Naive B cell (primary cell): Measurements from ENCODE around the gene EEPD1. TPM values are rescaled to one million over a fixed set of nuclear protein-coding genes. Genes with fewer than 3 reads are reported as not detected.
"Not testable (repeated sequence)": the region's sequence is repeated elsewhere in the genome, so short reads cannot be mapped to it uniquely, and the experiment has no call there.

ENCODE experiments used
- ATAC-seq, 2 donors: fragments of 150-1000 bp; cut with Tn5 transposase; 2 replicates each; pipeline ENCODE4 v1.10.0; 2021; ENCODE audit warnings: low read depth in 2 of 2, mild to moderate bottlenecking in 2 of 2, moderate library complexity in 2 of 2
- DNase-seq: peaks from one replicate; pipeline ENCODE4 v3.0.0; 2022
- H3K27ac Mint-ChIP-seq, 6 donors: one replicate each; pipeline ENCODE4 v1.8.0; 2020 to 2022; ENCODE audit warnings: mild to moderate bottlenecking in 6 of 6, mixed read lengths in 6 of 6, moderate library complexity in 5 of 6, inconsistent platforms in 2 of 6
- H3K27me3 Mint-ChIP-seq, 3 donors: one replicate each; pipeline ENCODE4 v1.8.0; 2021 to 2022; ENCODE audit warnings: mixed read lengths in 3 of 3, mild to moderate bottlenecking in 1 of 3
- H3K36me3 Mint-ChIP-seq, 2 donors: one replicate each; pipeline ENCODE4 v1.8.0; 2020 to 2022; ENCODE audit warnings: mixed read lengths in 2 of 2, inconsistent platforms in 1 of 2, mild to moderate bottlenecking in 1 of 2
- H3K4me1 Mint-ChIP-seq, 3 donors: one replicate each; pipeline ENCODE4 v1.8.0; 2020 to 2022; ENCODE audit warnings: mixed read lengths in 3 of 3, inconsistent platforms in 1 of 3, mild to moderate bottlenecking in 1 of 3, moderate library complexity in 1 of 3
- H3K4me3 Mint-ChIP-seq, 8 donors: one replicate each; pipeline ENCODE4 v1.8.0; 2020 to 2022; ENCODE audit warnings: mild to moderate bottlenecking in 8 of 8, mixed read lengths in 8 of 8, moderate library complexity in 8 of 8, inconsistent platforms in 2 of 8
- H3K9me3 Mint-ChIP-seq, 7 donors: one replicate each; pipeline ENCODE4 v1.8.0; 2020 to 2022; ENCODE audit warnings: mixed read lengths in 7 of 7, mild to moderate bottlenecking in 5 of 7, inconsistent platforms in 2 of 7, moderate library complexity in 1 of 7
- polyA plus RNA-seq, 6 donors: library from polyadenylated mRNA; unstranded; fragments of 300-500 nt; fragmentation: Illumina TruSeq; gene quantifications; one replicate each; pipeline ENCODE4 v1.2.3, GENCODE V29; 2021; ENCODE audit warnings: low read depth in 6 of 6

Gene EEPD1
- polyA plus RNA-seq, 6 donors from 2014 or later = 0.18 to 0.25 (median 0.20) TPM; not detected in 3

DNA sequence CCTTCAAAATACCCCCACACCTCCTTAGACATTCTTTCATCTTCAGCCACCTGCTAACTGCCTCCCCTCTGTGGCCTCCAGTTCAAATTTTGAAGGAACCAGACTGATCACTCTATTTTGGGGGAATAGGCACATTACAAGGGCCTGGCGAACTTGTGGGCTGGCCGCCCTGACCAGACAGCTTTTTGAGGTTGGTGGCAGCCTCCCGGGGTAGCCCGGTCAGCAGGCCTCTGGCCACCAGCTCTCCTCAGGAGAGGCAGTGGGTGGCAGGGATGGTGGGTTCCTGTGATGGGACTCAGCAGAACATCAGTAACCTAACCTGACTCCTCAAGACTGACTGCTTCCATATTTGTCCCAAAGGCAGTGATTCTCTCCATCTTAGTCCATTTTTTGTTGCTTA, 17.4 kb upstream of the EEPD1 start:
- H3K9me3 Mint-ChIP-seq = peaks cover 0 to 12% (median 3%) of the 10 kb centered on the region in 7 donors
- no peak for ATAC-seq

DNA sequence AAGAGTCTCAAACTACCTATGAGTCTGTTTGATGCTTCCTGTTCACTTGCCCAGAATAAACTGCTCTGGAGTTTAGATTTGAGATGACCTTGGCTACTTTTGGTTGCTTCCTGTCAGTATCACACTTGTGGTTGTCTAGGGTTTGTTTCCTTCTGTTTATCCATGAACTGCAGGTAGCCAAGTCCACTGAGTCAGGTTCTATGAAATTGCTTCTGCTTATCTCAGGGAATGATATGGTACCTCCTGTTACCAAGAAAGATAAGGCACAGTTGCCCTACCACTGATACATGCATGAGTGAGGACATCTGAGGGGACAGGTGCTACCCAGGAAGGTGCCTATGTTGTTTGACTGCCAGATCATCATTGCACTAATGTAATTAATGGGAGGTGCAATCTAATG, 15.8 kb upstream of the EEPD1 start:
- Mint-ChIP-seq H3K36me3 (no peaks in the 10 kb centered on the region), H3K4me3 (no peak overlapping the region), H3K27ac (no peak overlapping the region), H3K27me3 (peaks cover 0 to 36% (median 7%) of the 10 kb centered on the region in 3 donors), H3K9me3 (peaks cover 0 to 18% (median 6%) of the 10 kb centered on the region in 7 donors), H3K4me1 (no peaks in the 10 kb centered on the region)
- ATAC-seq (no peak), DNase-seq (no peak)

More for the DNA sequence above, 17.4 kb upstream of the EEPD1 start:
- Mint-ChIP-seq H3K4me1 (no peaks in the 10 kb centered on the region), H3K4me3 (no peak overlapping the region), H3K27ac (no peak overlapping the region), H3K36me3 (no peaks in the 10 kb centered on the region), H3K27me3 (peaks cover 0 to 46% (median 7%) of the 10 kb centered on the region in 3 donors)
- no peak for DNase-seq

DNA sequence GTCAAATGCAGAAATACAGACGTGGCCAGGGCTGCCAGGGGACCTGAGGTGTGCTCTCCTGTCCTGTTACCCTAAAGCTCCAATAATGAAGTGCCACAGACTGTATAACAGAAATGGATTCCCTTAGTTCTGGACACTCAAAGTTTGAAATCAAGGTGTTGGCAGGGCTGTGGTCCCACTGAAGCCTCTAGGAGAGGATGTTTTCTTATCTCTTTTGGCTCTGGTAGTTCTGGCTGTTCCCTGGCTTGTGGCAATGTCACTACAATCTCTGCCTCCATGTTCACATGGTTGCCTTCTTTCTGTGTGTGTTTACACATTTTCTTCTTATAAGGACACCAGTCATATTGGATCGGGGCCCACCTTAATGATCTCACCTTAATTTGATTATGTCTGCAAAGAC, 15.3 kb upstream of the EEPD1 start:
- no peak overlapping the region for H3K4me3 Mint-ChIP-seq
- no peaks in the 10 kb centered on the region for H3K36me3 Mint-ChIP-seq
- no peak for DNase-seq
- H3K27me3 Mint-ChIP-seq = peaks cover 0 to 36% (median 7%) of the 10 kb centered on the region in 3 donors
- H3K9me3 Mint-ChIP-seq = peaks cover 0 to 18% (median 6%) of the 10 kb centered on the region in 7 donors
- no peaks in the 10 kb centered on the region for H3K4me1 Mint-ChIP-seq
- no peak for ATAC-seq
- H3K27ac Mint-ChIP-seq = no peak overlapping the region

DNA sequence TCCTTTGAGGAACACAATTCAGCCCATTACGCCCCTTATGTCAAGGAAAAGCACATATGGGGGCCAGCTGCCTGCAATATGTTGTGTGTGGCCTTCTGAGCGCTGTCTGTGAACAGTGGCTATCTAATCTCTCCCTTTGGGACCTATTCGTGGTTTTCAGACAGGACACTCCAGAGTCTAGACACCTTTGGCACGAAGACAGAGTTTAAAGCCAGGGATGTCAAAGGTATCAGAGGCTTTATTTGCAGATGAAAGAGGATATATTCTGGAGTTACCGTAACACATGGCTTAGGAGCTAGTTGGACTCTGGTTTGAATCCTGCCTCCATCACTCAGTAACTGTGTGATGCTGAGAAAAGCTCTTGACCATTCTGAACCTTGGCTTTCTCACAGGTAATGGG, 14.8 kb upstream of the EEPD1 start:
- no peak for ATAC-seq
- no peak for DNase-seq
- Mint-ChIP-seq H3K27ac (no peak overlapping the region), H3K4me3 (no peak overlapping the region), H3K36me3 (no peaks in the 10 kb centered on the region), H3K4me1 (no peaks in the 10 kb centered on the region), H3K27me3 (peaks cover 0 to 34% (median 7%) of the 10 kb centered on the region in 3 donors), H3K9me3 (peaks cover 0 to 18% (median 6%) of the 10 kb centered on the region in 7 donors)

DNA sequence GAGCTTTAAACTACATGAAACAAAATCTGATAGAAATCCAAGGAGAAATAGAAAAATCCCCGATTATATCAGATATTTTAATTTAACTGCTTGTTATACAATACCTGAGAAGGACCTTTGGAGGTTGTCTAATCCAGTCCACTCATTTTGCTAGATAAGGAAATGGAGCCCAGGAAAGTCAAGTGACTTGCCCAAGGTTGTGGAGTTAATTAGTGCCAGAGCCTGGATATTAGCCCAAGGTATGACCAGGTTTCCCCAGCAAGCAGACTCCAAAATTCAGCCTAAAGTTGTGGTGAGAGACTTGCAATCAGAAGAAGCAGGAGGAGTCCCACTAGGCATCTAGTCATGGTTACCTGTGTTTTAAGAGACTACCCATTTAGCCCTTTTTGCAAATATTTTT, 11.7 kb upstream of the EEPD1 start:
- Mint-ChIP-seq H3K27ac (no peak overlapping the region), H3K9me3 (peaks cover 0 to 18% (median 6%) of the 10 kb centered on the region in 7 donors), H3K4me1 (no peaks in the 10 kb centered on the region), H3K36me3 (no peaks in the 10 kb centered on the region), H3K4me3 (no peak overlapping the region), H3K27me3 (peaks cover 0 to 27% (median 7%) of the 10 kb centered on the region in 3 donors)
- DNase-seq = no peak
- ATAC-seq = no peak

DNA sequence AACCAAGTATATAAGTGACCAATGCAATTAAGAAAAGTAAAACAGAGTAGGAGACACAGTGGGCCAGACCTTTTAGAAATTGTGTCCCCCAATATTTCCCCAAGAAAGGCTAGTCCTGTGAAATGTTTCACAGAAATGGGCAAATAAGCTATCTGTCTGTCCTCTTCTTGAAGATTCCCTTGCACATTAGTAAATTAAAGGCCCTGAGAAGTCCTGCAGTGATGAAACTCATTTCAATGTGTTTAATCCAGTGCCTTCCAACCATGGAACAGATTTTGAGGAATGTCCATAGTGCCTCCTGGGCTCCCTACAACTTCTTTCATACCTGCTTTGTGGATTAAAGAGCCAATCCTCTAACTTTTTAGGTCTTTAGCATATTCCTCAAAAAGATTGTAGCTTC, 11.2 kb upstream of the EEPD1 start:
- H3K9me3 Mint-ChIP-seq = peaks cover 0 to 18% (median 6%) of the 10 kb centered on the region in 7 donors
- DNase-seq (no peak), ATAC-seq (no peak)
- peaks cover 0 to 27% (median 7%) of the 10 kb centered on the region in 3 donors for H3K27me3 Mint-ChIP-seq
- no peaks in the 10 kb centered on the region for H3K36me3 Mint-ChIP-seq
- no peak overlapping the region for H3K27ac Mint-ChIP-seq
- H3K4me1 Mint-ChIP-seq = no peaks in the 10 kb centered on the region
- H3K4me3 Mint-ChIP-seq = no peak overlapping the region

DNA sequence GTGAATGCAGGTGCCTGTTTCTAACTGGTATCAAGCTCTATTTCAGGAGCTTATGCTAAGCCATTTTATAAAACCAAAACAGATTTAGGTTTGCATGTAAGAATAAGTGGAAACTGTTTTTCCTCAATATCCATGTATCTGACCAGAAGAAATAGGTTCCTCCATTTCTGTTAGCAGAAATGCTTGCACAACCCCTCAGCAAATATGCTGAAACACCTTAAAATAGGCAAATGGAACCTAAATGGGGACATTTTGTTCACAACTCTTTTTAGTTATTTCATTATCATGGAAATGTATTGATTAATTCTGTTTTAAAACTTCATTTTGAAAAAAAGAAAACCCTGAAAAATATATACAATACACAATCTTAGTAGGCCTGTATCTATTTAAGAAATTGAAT, 8.9 kb upstream of the EEPD1 start:
- H3K9me3 Mint-ChIP-seq = peaks cover 0 to 18% (median 6%) of the 10 kb centered on the region in 7 donors
- no peaks in the 10 kb centered on the region for H3K4me1 Mint-ChIP-seq
- H3K27ac Mint-ChIP-seq = no peak overlapping the region
- no peak for ATAC-seq
- H3K36me3 Mint-ChIP-seq = no peaks in the 10 kb centered on the region
- no peak overlapping the region for H3K4me3 Mint-ChIP-seq
- DNase-seq = no peak
- H3K27me3 Mint-ChIP-seq = peaks cover 0 to 7% (median 6%) of the 10 kb centered on the region in 3 donors

DNA sequence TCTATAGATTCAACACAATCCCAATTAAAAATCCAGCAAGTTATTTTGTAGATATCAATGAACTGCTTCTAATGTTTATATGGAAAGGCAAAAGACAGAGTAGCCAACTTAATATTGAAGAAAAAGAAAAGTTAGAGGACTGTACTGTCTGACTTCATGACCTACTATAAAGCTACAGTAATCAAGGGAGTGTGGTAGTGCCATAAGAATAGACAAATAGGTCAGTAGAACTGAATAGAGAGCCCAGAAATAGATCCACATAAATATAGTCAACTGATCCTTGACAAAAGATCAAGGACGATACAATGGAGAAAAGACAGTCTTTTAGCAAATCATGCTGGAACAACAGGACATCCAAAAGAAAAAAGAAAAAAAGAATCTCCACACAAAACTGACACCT, 7.4 kb upstream of the EEPD1 start:
- DNase-seq = no peak
- Mint-ChIP-seq H3K27ac (no peak overlapping the region), H3K36me3 (no peaks in the 10 kb centered on the region), H3K4me3 (no peak overlapping the region), H3K4me1 (no peaks in the 10 kb centered on the region), H3K9me3 (peaks cover 0 to 8% (median 4%) of the 10 kb centered on the region in 7 donors), H3K27me3 (no peaks in the 10 kb centered on the region)
- no peak for ATAC-seq

DNA sequence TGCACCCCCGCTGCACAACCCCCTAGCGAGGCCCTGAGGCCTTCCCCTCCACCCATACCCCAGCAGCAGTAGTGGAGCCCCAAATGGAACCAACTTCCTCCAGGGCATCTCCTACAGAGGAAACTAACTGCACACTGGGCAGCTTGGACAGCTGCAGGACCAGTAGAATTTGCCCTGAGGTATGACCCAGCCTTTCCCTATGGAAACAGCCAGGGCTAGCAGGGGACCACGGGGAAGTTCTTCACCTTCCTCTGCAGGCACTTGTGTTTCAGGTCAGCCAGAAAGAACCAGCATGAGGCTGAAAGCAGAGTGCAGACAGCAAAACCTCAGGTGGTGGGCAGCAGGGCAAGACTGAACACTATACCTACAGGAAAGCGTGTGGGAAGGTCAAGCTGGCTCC, 5.7 kb upstream of the EEPD1 start:
- Mint-ChIP-seq H3K9me3 (no peaks in the 10 kb centered on the region), H3K4me1 (peaks cover 2 to 4% (median 3%) of the 10 kb centered on the region in 3 donors), H3K27me3 (no peaks in the 10 kb centered on the region), H3K36me3 (no peaks in the 10 kb centered on the region), H3K4me3 (no peak overlapping the region), H3K27ac (no peak overlapping the region)
- no peak for ATAC-seq
- DNase-seq = no peak

DNA sequence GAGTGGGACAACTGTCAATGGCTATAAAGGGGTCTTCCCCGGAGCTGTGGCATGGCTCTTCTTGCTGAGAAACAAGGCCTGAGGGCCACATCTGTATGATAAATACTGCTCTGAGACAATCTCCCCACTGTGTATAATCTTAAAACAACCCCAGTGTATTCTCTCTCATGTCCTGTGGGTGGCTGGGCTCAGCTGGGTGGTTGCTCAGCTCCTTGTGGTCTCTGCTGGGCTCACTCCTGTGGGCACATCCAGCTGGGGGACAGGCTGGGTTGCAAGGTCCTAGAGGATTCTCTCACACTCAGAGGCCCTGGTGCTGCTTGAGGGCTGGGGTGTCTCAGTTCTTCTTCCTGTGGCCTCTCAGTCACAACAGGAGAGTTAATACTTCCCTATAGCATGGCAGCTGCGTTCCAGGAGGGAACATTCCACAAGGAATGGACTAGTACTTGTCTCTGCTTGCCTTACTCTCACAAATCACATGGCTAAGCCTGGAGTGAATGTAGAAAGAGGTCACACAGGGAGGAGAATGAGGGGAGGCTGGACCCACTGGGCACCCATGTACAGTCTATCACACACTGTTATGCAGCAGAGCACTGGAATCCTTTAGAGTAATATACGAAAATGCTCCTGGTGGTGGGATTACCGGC, 4.5 kb upstream of the EEPD1 start:
- Mint-ChIP-seq H3K27ac (no peak overlapping the region), H3K9me3 (no peaks in the 10 kb centered on the region), H3K36me3 (no peaks in the 10 kb centered on the region), H3K27me3 (no peaks in the 10 kb centered on the region), H3K4me3 (no peak overlapping the region), H3K4me1 (peaks cover 7 to 10% (median 9%) of the 10 kb centered on the region in 3 donors)
- DNase-seq = no peak
- no peak for ATAC-seq

DNA sequence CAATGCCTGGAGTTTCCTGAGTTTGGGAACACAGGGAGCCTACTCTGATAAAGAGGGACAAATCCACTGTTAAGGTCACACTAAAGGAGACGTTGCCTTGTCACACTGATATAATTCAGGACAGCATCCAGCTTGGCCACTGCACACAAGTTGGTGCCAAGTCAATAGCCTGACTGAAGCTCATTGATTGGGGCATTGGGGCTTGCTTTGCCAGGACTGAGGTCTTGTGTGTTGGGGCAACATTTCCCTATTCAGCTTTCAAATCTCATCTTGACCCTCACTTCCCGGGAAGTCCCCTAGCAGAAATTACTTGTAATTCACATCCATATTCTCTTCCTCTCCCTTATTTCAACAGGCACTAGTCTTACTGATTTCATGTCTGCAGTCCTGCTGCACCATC, 3.8 kb upstream of the EEPD1 start:
- not testable (repeated sequence) for H3K27me3 Mint-ChIP-seq, H3K9me3 Mint-ChIP-seq, H3K4me3 Mint-ChIP-seq

DNA sequence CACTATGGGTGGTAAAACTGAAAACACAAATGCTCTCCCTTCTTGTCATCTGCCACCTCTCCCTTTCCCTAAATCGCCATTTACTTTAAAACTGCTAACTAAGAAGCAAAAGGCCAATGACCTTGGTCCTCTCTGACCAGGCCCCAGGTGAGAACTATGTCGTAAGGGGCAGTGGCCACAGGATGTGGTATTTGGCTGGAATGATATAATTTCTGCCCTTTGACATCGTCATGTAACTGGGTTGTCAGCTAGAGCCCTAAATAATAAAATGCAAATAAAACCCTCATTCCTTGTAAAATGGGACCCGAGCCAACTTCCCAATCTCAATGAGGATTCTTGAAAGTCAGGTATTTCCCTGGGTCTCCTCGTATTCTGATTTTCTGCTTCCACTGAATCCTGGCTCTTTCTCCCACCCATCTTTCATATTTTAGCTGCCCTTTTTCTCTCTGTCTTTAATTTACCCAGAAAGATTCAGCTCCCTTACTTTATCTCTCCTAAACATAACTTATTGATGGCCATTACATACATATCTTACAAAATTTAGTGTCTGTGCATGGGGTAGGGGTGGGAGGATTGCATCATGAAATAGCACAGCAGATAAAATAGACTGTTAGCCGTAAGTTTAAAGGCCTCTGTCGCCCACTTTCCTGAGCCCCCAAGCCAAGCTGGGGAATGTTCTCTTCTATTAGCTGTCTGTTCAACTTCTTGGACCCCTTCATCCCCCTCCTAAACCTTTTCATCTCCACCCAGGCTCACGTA, 3.2 kb upstream of the EEPD1 start:
- Mint-ChIP-seq H3K36me3 (no peaks in the 10 kb centered on the region), H3K9me3 (no peaks in the 10 kb centered on the region), H3K4me3 (no peak overlapping the region), H3K27me3 (peaks cover 0 to 6% (median 0%) of the 10 kb centered on the region in 3 donors), H3K4me1 (peaks cover 9 to 19% (median 10%) of the 10 kb centered on the region in 3 donors), H3K27ac (no peak overlapping the region)
- DNase-seq = no peak
- ATAC-seq = no peak

More for the DNA sequence above, 3.8 kb upstream of the EEPD1 start:
- H3K27ac Mint-ChIP-seq, DNase-seq, H3K36me3 Mint-ChIP-seq, ATAC-seq: not testable (repeated sequence)
- peaks cover 9 to 17% (median 10%) of the 10 kb centered on the region in 3 donors for H3K4me1 Mint-ChIP-seq

DNA sequence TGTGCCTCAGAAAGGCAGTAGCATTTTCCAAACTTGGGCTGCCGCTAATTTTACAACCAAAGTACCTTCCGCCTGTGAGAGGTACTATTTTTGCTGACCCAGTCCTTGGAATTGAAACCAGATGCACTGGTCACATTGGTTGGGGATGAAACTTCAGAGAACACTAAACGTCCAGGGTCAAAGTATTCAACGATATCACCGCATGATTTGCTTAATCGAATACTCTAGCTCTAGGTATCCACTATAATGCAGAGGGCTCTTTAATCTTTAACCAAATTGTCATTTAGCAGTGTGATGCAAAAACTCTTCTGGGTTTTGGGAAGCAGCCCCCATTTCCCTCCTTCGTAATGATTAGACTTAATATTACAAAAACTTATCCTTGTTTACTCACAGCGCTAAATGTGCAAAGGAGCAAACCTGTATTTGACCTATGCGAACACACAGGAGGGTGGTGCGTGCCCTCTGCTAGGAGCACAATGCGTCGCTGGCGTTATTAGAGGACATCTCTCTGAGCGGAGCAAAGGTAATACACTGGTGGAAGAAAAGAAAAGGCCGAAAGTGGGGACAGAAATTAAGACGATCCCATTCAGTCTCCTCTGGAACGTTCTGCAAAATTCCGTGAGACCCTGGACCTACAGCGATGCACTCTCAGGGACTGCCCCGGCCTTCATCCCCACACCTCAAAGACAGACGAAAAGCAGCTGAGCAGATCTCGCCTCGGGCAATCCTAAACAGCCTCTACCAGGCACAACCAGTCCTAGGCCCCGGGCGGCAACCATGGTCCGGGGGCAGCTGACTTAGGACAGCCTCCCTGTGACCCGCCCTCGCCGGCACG, 916 bp upstream of the EEPD1 start:
- no peak for DNase-seq
- H3K9me3 Mint-ChIP-seq = no peaks in the 10 kb centered on the region

More for the DNA sequence above, 916 bp upstream of the EEPD1 start:
- ATAC-seq = no peak
- Mint-ChIP-seq H3K27ac (peak overlapping the region in 3 of 6 donors; percentile 5 to 83 (median 30)), H3K4me3 (peak overlapping the region; percentile 65 to 92 (median 86)), H3K36me3 (no peaks in the 10 kb centered on the region), H3K27me3 (peaks cover 8 to 23% (median 10%) of the 10 kb centered on the region in 3 donors), H3K4me1 (peaks cover 9 to 19% (median 10%) of the 10 kb centered on the region in 3 donors)
